Caco-2 (cell line): ENCODE data around the gene WWC2. TPM values are rescaled to one million over a fixed set of nuclear protein-coding genes. Genes with fewer than 3 reads are reported as not detected.
A peak's percentile ranks its signal among the peaks of the same experiment; 100 is the strongest.

Source experiments
- BruUV-seq: library from RNA; stranded (reverse); fragments of 400-500 nt; replicated peaks from 2 replicates; lab custom pipeline; 2021; lab: Mats Ljungman, UMichigan
- CTCF ChIA-PET: fragments of 300-600 bp; sonication (Branson Sonifier 250); formaldehyde crosslinking; loops from one replicate; lab custom pipeline; 2022; ENCODE audit warnings: antibody characterized with exemption; lab: Charles Lee
- POLR2A ChIA-PET: fragments of 300-600 bp; sonication (Branson Sonifier 250); formaldehyde crosslinking; loops from one replicate; lab custom pipeline; 2022; ENCODE audit warnings: antibody characterized with exemption; lab: Charles Lee
- DNase-seq, 2 experiments: peaks; one replicate each; pipeline versions ENCODE4 v3.0.0 to v3.0.0-alpha.2; 2020 to 2022
- H3K27me3 ChIP-seq: replicated peaks from 2 replicates; pipeline ENCODE4 v1.6.0; 2011; ENCODE audit warnings: low read length; ENCODE audit not compliant: control insufficient read depth, insufficient read depth
- H3K36me3 ChIP-seq: 2 replicates; pipeline ENCODE4 v1.5.1; 2011; ENCODE audit warnings: low read length; ENCODE audit not compliant: control insufficient read depth, insufficient read depth
- H3K4me1 ChIP-seq: fragments of 250-450 bp; sonication (Bioruptor Pico); 2 replicates; pipeline ENCODE4 v1.5.1; 2020; ENCODE audit warnings: mild to moderate bottlenecking
- H3K4me3 ChIP-seq: 2 replicates; pipeline ENCODE4 v1.5.1; 2011; ENCODE audit warnings: low read depth, mild to moderate bottlenecking, control low read depth, low read length
- H3K9me3 ChIP-seq: fragments of 250-450 bp; sonication (Bioruptor Pico); 2 replicates; pipeline ENCODE4 v1.5.1; 2020; ENCODE audit warnings: mild to moderate bottlenecking, moderate library complexity
- H3K27ac Mint-ChIP-seq: one replicate; pipeline ENCODE4 v1.8.0; 2022; ENCODE audit warnings: mixed read lengths; ENCODE audit not compliant: unreplicated experiment
- H3K27me3 Mint-ChIP-seq: one replicate; pipeline ENCODE4 v1.8.0; 2022; ENCODE audit warnings: mixed read lengths; ENCODE audit not compliant: insufficient read depth, unreplicated experiment
- H3K36me3 Mint-ChIP-seq: one replicate; pipeline ENCODE4 v1.8.0; 2022; ENCODE audit warnings: mild to moderate bottlenecking, mixed read lengths; ENCODE audit not compliant: insufficient read depth, unreplicated experiment
- H3K4me1 Mint-ChIP-seq: one replicate; pipeline ENCODE4 v1.8.0; 2022; ENCODE audit warnings: low read depth, mixed read lengths; ENCODE audit not compliant: unreplicated experiment
- H3K4me3 Mint-ChIP-seq: one replicate; pipeline ENCODE4 v1.8.0; 2022; ENCODE audit warnings: mild to moderate bottlenecking, moderate library complexity, mixed read lengths; ENCODE audit not compliant: unreplicated experiment
- H3K9me3 Mint-ChIP-seq: one replicate; pipeline ENCODE4 v1.8.0; 2022; ENCODE audit warnings: mixed read lengths; ENCODE audit not compliant: unreplicated experiment
- CTCF ChIP-seq, 2 experiments: fragments of 200-600 bp in 1 of 2; IDR thresholded peaks; 1 replicate in 1 of 2; 2 replicates in 1 of 2; pipeline versions ENCODE4 v1.5.1 to v1.8.0; 2011 to 2022; ENCODE audit warnings: antibody characterized with exemption in 1 of 2, control low read depth in 1 of 2, inconsistent platforms in 1 of 2, low read depth in 1 of 2, low read length in 1 of 2, mild to moderate bottlenecking in 1 of 2, moderate library complexity in 1 of 2; ENCODE audit not compliant: insufficient read depth in 1 of 2, severe bottlenecking in 1 of 2, unreplicated experiment in 1 of 2
- intact Hi-C: fragments of 100-400 bp; cut with micrococcal nuclease; formaldehyde crosslinking; loops from one replicate; pipeline ENCODE4 v1.10.0; 2022; ENCODE audit not compliant: unreplicated experiment
- total RNA-seq: library from RNA; stranded (reverse); gene quantifications from 2 replicates; pipeline ENCODE4 v1.2.3, GENCODE V29; 2022

The WWC2 gene
- total RNA-seq, 1 experiment from 2014 or later: 126 TPM

GRCh38 chr4:183139972-183140570 is 41.0 kb downstream of the WWC2 start:
- H3K4me1 Mint-ChIP-seq: peaks cover 18% of the 10 kb centered on the region
- CTCF ChIA-PET: interaction anchor here (1.0 kb wide), 1 partner anchor 30 kb away, joined by 5 read pairs; no protein-coding TSS in a partner anchor

GRCh38 chr4:183140911-183141320 is 41.9 kb downstream of the WWC2 start:
- no peak overlapping the region for H3K27ac Mint-ChIP-seq
- BruUV-seq: no TSS peak
- no peaks in the 10 kb centered on the region for H3K27me3 Mint-ChIP-seq
- ChIA-PET POLR2A (no interaction called here), CTCF (no interaction called here)
- no peaks in the 10 kb centered on the region for H3K9me3 Mint-ChIP-seq
- peaks cover 12% of the 10 kb centered on the region for H3K4me1 Mint-ChIP-seq
- Histone ChIP-seq H3K27me3 (no peaks in the 10 kb centered on the region), H3K9me3 (0 out of 2 replicates have a peak, but pooled peaks cover 2% of the 10 kb centered on the region), H3K36me3 (no peaks in the 10 kb centered on the region), H3K4me1 (peaks cover 17% of the 10 kb centered on the region), H3K4me3 (no peak overlapping the region)
- H3K4me3 Mint-ChIP-seq: no peak overlapping the region
- DNase-seq: no peak
- intact Hi-C loops: loop anchor here (5.0 kb wide), 1 partner anchor 204 kb away; no protein-coding TSS in a partner anchor
- TF ChIP-seq CTCF (IDR thresholded peaks at IDR 0.05; ENCODE audit: insufficient read depth in 1 of 2, low read depth in 1 of 2, low read length in 1 of 2, severe bottlenecking in 1 of 2, unreplicated experiment in 1 of 2): no peak
- peaks cover 5% of the 10 kb centered on the region for H3K36me3 Mint-ChIP-seq

More at GRCh38 chr4:183139972-183140570, 41.0 kb downstream of the WWC2 start:
- H3K4me1 ChIP-seq: peaks cover 8% of the 10 kb centered on the region
- DNase-seq: no peak
- H3K27ac Mint-ChIP-seq: no peak overlapping the region
- peaks cover 3% of the 10 kb centered on the region for H3K36me3 Mint-ChIP-seq
- H3K27me3 ChIP-seq: no peaks in the 10 kb centered on the region
- no peaks in the 10 kb centered on the region for H3K36me3 ChIP-seq
- POLR2A ChIA-PET: no interaction called here
- no TSS peak for BruUV-seq
- no peak overlapping the region for H3K4me3 ChIP-seq
- TF ChIP-seq CTCF (IDR thresholded peaks at IDR 0.05; ENCODE audit: insufficient read depth in 1 of 2, low read depth in 1 of 2, low read length in 1 of 2, severe bottlenecking in 1 of 2, unreplicated experiment in 1 of 2): no peak
- no peaks in the 10 kb centered on the region for H3K9me3 Mint-ChIP-seq
- 0 out of 2 replicates have a peak, but pooled peaks cover 2% of the 10 kb centered on the region for H3K9me3 ChIP-seq
- H3K27me3 Mint-ChIP-seq: no peaks in the 10 kb centered on the region
- no peak overlapping the region for H3K4me3 Mint-ChIP-seq
- intact Hi-C loops: loop anchor here (5.0 kb wide), 1 partner anchor 203 kb away; no protein-coding TSS in a partner anchor

GRCh38 chr4:183141997-183142396 is 42.9 kb downstream of the WWC2 start:
- Histone ChIP-seq H3K9me3 (0 out of 2 replicates have a peak, but pooled peaks cover 2% of the 10 kb centered on the region), H3K4me3 (no peak overlapping the region), H3K27me3 (no peaks in the 10 kb centered on the region), H3K36me3 (no peaks in the 10 kb centered on the region), H3K4me1 (peaks cover 21% of the 10 kb centered on the region)
- CTCF ChIA-PET: no interaction called here
- H3K27ac Mint-ChIP-seq: peak overlapping the region; percentile 5
- POLR2A ChIA-PET: no interaction called here
- intact Hi-C loops: loop anchor here (1.0 to 5.0 kb wide), 2 partner anchors 68 to 205 kb away; no protein-coding TSS in a partner anchor
- no peak for DNase-seq
- no peak for TF ChIP-seq CTCF (IDR thresholded peaks at IDR 0.05; ENCODE audit: insufficient read depth in 1 of 2, low read depth in 1 of 2, low read length in 1 of 2, severe bottlenecking in 1 of 2, unreplicated experiment in 1 of 2)
- BruUV-seq: no TSS peak
- no peak overlapping the region for H3K4me3 Mint-ChIP-seq
- H3K4me1 Mint-ChIP-seq: peaks cover 20% of the 10 kb centered on the region
- H3K27me3 Mint-ChIP-seq: no peaks in the 10 kb centered on the region
- peaks cover 6% of the 10 kb centered on the region for H3K36me3 Mint-ChIP-seq
- no peaks in the 10 kb centered on the region for H3K9me3 Mint-ChIP-seq
